Natural killer cell (primary cell): ENCODE results near the gene HTR1E. TPM values are rescaled to one million over a fixed set of nuclear protein-coding genes. Genes with fewer than 3 reads are reported as not detected.

Source experiments
- ATAC-seq, 3 donors: fragments of 150-1000 bp in 2 of 3; fragments of 200-7000 bp in 1 of 3; cut with Tn5 transposase; 1 replicate in 1 of 3; 2 replicates in 2 of 3; pipeline ENCODE4 v1.10.0; 2021; ENCODE audit warnings: mild to moderate bottlenecking in 2 of 3, moderate library complexity in 2 of 3
- DNase-seq, 2 donors: peaks; one replicate each; pipeline versions ENCODE4 v3.0.0 to v3.0.0-alpha.2; 2013 to 2021; ENCODE audit warnings: mixed read lengths in 1 of 2
- H3K27ac ChIP-seq: one replicate; pipeline ENCODE4 v1.5.1; 2013; ENCODE audit warnings: mild to moderate bottlenecking, low read length
- H3K27me3 ChIP-seq: one replicate; pipeline ENCODE4 v1.6.1; 2013; ENCODE audit warnings: low read length; ENCODE audit not compliant: control insufficient read depth, insufficient read depth
- H3K36me3 ChIP-seq: one replicate; pipeline ENCODE4 v1.6.1; 2013; ENCODE audit warnings: low read length; ENCODE audit not compliant: control insufficient read depth, insufficient read depth
- H3K4me1 ChIP-seq: one replicate; pipeline ENCODE4 v1.6.1; 2013; ENCODE audit warnings: low read length; ENCODE audit not compliant: control insufficient read depth, insufficient read depth
- H3K4me3 ChIP-seq: one replicate; pipeline ENCODE4 v1.5.1; 2013; ENCODE audit warnings: low read length
- H3K9me3 ChIP-seq: one replicate; pipeline ENCODE4 v1.6.1; 2013; ENCODE audit warnings: low read length; ENCODE audit not compliant: control insufficient read depth, insufficient read depth
- H3K27ac Mint-ChIP-seq, 2 donors: one replicate each; pipeline ENCODE4 v1.8.0; 2022; ENCODE audit warnings: mild to moderate bottlenecking in 2 of 2, mixed read lengths in 2 of 2, moderate library complexity in 1 of 2
- H3K27me3 Mint-ChIP-seq, 2 donors: one replicate each; pipeline ENCODE4 v1.8.0; 2022; ENCODE audit warnings: low read depth in 2 of 2, mixed read lengths in 2 of 2
- H3K36me3 Mint-ChIP-seq: one replicate; pipeline ENCODE4 v1.8.0; 2022; ENCODE audit warnings: mixed read lengths
- H3K4me1 Mint-ChIP-seq, 2 donors: one replicate each; pipeline ENCODE4 v1.8.0; 2022; ENCODE audit warnings: mixed read lengths in 2 of 2
- H3K4me3 Mint-ChIP-seq: one replicate; pipeline ENCODE4 v1.8.0; 2022; ENCODE audit warnings: mild to moderate bottlenecking, moderate library complexity, mixed read lengths
- H3K9me3 Mint-ChIP-seq, 2 donors: one replicate each; pipeline ENCODE4 v1.8.0; 2022; ENCODE audit warnings: mixed read lengths in 2 of 2
- WGBS: methylation state at CpG from one replicate; pipeline ENCODE4 v1.1.7; 2013; ENCODE audit warnings: missing lambda C conversion rate; ENCODE audit not compliant: insufficient coverage; 5-methylcytosine and 5-hydroxymethylcytosine counted together
- intact Hi-C: fragments of 100-400 bp; cut with micrococcal nuclease; formaldehyde crosslinking; loops from one replicate; pipeline ENCODE4 v1.14.2; 2022
- total RNA-seq, 4 donors: library from RNA; stranded (reverse); fragments of 120-200 nt in 1 of 4; gene quantifications; one replicate each; pipeline versions ENCODE4 v1.2.3 to v1.2.4, GENCODE V29; 2013 to 2022
- TF ChIP-seq, protein P1 (sequence below): fragments of 200-600 bp; IDR thresholded peaks from one replicate; pipeline ENCODE4 v1.8.0; 2022; ENCODE audit warnings: antibody characterized with exemption

HTR1E gene
- total RNA-seq, 3 donors from 2014 or later (not counting 1 experiment from before 2014, with no cell fraction given): not detected

DNA sequence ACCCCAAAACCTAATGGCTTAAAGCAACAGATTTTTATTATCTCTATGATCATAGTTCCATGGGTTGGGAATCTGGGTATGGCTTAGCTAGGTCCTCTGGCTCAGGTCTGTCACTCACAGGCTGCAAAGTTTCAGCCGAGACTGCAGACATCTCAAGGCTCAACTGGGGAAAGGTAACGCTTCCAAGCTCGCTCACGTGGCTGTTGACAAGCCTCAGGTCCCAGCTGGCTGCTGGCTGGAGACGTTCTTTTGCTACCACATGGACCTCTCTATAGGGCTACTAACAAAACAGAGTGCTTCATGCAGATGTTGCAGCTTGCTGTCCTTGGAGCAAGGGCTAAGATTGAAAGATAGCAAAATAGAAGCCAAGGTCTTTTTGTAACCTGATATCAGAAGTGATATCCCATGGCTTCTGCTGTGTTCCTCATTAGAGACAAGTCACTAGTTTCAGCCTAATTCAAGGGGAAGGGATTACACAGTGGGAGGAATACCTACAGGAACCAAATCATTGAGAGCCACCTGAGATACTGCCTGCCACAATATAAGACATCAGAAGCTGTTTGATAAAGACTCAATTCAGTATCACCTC, 6.6 kb downstream of the HTR1E start:
- Histone ChIP-seq H3K9me3 (no peaks in the 10 kb centered on the region), H3K4me3 (no peak overlapping the region), H3K27ac (no peak overlapping the region), H3K27me3 (no peaks in the 10 kb centered on the region), H3K4me1 (no peaks in the 10 kb centered on the region), H3K36me3 (no peaks in the 10 kb centered on the region)
- WGBS: 59% methylated on average over 5 of the region's 5 CpGs
- H3K4me3 Mint-ChIP-seq: no peak overlapping the region
- no peak for DNase-seq
- no peaks in the 10 kb centered on the region for H3K4me1 Mint-ChIP-seq
- ATAC-seq: no peak
- peaks cover 2% of the 10 kb centered on the region in 2 donors for H3K9me3 Mint-ChIP-seq
- no peaks in the 10 kb centered on the region for H3K36me3 Mint-ChIP-seq
- peaks cover 0 to 5% of the 10 kb centered on the region in 2 donors for H3K27me3 Mint-ChIP-seq
- intact Hi-C loops: no loop called here
- TF ChIP-seq, protein P1, sequence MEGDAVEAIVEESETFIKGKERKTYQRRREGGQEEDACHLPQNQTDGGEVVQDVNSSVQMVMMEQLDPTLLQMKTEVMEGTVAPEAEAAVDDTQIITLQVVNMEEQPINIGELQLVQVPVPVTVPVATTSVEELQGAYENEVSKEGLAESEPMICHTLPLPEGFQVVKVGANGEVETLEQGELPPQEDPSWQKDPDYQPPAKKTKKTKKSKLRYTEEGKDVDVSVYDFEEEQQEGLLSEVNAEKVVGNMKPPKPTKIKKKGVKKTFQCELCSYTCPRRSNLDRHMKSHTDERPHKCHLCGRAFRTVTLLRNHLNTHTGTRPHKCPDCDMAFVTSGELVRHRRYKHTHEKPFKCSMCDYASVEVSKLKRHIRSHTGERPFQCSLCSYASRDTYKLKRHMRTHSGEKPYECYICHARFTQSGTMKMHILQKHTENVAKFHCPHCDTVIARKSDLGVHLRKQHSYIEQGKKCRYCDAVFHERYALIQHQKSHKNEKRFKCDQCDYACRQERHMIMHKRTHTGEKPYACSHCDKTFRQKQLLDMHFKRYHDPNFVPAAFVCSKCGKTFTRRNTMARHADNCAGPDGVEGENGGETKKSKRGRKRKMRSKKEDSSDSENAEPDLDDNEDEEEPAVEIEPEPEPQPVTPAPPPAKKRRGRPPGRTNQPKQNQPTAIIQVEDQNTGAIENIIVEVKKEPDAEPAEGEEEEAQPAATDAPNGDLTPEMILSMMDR: no peak
- H3K27ac Mint-ChIP-seq: no peak overlapping the region

DNA sequence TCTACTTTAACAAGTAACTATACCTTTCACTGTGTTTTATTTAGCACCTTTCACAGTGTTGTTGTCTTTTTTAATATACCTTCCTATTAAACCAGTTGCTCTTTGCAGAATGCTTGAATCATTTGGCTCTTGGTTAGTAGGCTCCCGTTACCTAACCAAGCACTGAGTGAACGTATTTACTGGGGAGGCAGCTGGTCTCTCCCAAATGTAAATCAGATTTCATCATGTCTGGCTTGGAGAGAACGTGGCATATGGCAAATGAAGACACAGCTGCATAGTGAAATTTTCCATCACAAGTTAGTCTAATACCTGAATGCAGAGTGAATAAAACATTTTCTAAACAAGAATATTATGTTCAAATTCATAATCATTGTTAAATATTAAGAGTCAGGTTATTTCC, 12.4 kb downstream of the HTR1E start:
- no peak overlapping the region for H3K27ac ChIP-seq
- Mint-ChIP-seq H3K4me1 (no peaks in the 10 kb centered on the region), H3K36me3 (no peaks in the 10 kb centered on the region), H3K27ac (no peak overlapping the region), H3K27me3 (no peaks in the 10 kb centered on the region), H3K4me3 (no peak overlapping the region), H3K9me3 (peaks cover 0 to 2% of the 10 kb centered on the region in 2 donors)
- H3K36me3 ChIP-seq: no peaks in the 10 kb centered on the region
- intact Hi-C loops: no loop called here
- no peak for ATAC-seq
- no peaks in the 10 kb centered on the region for H3K9me3 ChIP-seq
- 73% methylated on average over 3 of the region's 3 CpGs for WGBS
- no peak overlapping the region for H3K4me3 ChIP-seq
- H3K4me1 ChIP-seq: no peaks in the 10 kb centered on the region
- no peaks in the 10 kb centered on the region for H3K27me3 ChIP-seq
- DNase-seq: no peak
- TF ChIP-seq, protein P1: no peak

DNA sequence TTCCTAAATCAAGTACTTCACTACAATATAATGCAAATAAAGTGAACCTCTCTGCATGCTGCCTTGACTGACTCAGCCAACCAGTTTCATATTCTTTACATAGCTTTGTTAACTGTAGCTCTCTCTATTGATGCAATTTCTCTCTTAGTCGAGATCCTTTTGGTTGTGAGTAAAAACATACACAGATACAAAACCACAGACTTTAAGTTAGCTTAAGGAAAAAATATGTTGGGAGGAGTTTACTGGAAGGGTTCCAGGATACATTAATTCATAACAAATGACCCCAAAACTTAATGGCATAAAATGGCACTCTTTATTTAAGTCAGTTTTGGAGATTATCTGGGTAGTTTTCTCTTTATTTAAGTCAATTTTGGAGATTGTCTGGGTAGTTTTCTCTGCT, 15.7 kb downstream of the HTR1E start:
- H3K27ac ChIP-seq: no peak overlapping the region

More for the DNA sequence above, 15.7 kb downstream of the HTR1E start:
- no peak overlapping the region for H3K27ac Mint-ChIP-seq
- H3K9me3 ChIP-seq: no peaks in the 10 kb centered on the region
- H3K4me1 ChIP-seq: no peaks in the 10 kb centered on the region
- H3K4me3 Mint-ChIP-seq: no peak overlapping the region
- TF ChIP-seq, protein P1: no peak
- peaks cover 0 to 2% of the 10 kb centered on the region in 2 donors for H3K9me3 Mint-ChIP-seq
- intact Hi-C loops: no loop called here
- H3K36me3 ChIP-seq: no peaks in the 10 kb centered on the region
- no peak for DNase-seq
- H3K4me1 Mint-ChIP-seq: no peaks in the 10 kb centered on the region
- no peaks in the 10 kb centered on the region for H3K36me3 Mint-ChIP-seq
- no peak overlapping the region for H3K4me3 ChIP-seq
- no peak for ATAC-seq
- no peaks in the 10 kb centered on the region for H3K27me3 Mint-ChIP-seq
- WGBS: no CpG with 5 or more reads among the region's 1 CpG
- H3K27me3 ChIP-seq: no peaks in the 10 kb centered on the region
